Measurements from ENCODE around the gene IFNL2. TPM values are rescaled to one million over a fixed set of nuclear protein-coding genes. Genes with fewer than 3 reads are reported as not detected.

The IFNL2 gene
- not detected in 5 replicates for total RNA-seq (2022; extraction: Qiagen RNA extraction)

GRCh38 chr19:39268085-39268484 lies at the start of gene IFNL2:
IFNL2 (plus strand) TSS chr19:39268396; CDS start chr19:39268569, 173 bp downstream.

GRCh38 chr19:39244410-39245100 lies 23.6 kb upstream of the IFNL2 start, which contains the start of gene IFNL3:
IFNL3 (minus strand) TSS chr19:39245006; CDS start chr19:39244967, 39 bp downstream.

GRCh38 chr19:39248806-39249205 lies 19.4 kb upstream of the IFNL2 start, which contains the start of gene IFNL4:
IFNL4 (minus strand) TSS chr19:39248856.

GRCh38 chr19:39296055-39296645 lies 28.0 kb downstream of the IFNL2 start, which contains the start of gene IFNL1:
IFNL1 (plus strand) TSS chr19:39296407; CDS start chr19:39296422, 15 bp downstream.

Other genes with a start within 250 kb of the IFNL2 start
- 2.6 to 5.6 TPM (median 3.8 TPM) in 5 replicates for gene FBXO27, start 235.8 kb upstream of the IFNL2 start, total RNA-seq (2022; extraction: Qiagen RNA extraction)
- 0.05 to 0.25 TPM (median 0.07 TPM) in 5 replicates for gene ACP7, start 184.0 kb upstream of the IFNL2 start, total RNA-seq (2022; extraction: Qiagen RNA extraction)
- gene PAK4, start 142.6 kb upstream of the IFNL2 start, total RNA-seq (2022; extraction: Qiagen RNA extraction) = 82.4 to 113 TPM (median 102 TPM) in 5 replicates
- gene NCCRP1, start 71.4 kb upstream of the IFNL2 start, total RNA-seq (2022; extraction: Qiagen RNA extraction) = 1.3 to 1.9 TPM (median 1.5 TPM) in 5 replicates
- gene SYCN, start 64.1 kb upstream of the IFNL2 start, total RNA-seq (2022; extraction: Qiagen RNA extraction) = not detected in 5 replicates
- gene IFNL3, start 23.4 kb upstream of the IFNL2 start, total RNA-seq (2022; extraction: Qiagen RNA extraction) = not detected in 5 replicates
- gene IFNL4, start 19.5 kb upstream of the IFNL2 start, total RNA-seq (2022; extraction: Qiagen RNA extraction) = not detected in 5 replicates
- gene IFNL1, start 28.0 kb downstream of the IFNL2 start, total RNA-seq (2022; extraction: Qiagen RNA extraction) = 0.10 to 0.33 TPM (median 0.13 TPM) in 4 of 5 replicates, not detected in the other
- 7.5 to 10.4 TPM (median 8.6 TPM) in 5 replicates for gene LRFN1, start 52.5 kb downstream of the IFNL2 start, total RNA-seq (2022; extraction: Qiagen RNA extraction)
- 0.22 to 1.0 TPM (median 0.43 TPM) in 5 replicates for gene GMFG, start 67.6 kb downstream of the IFNL2 start, total RNA-seq (2022; extraction: Qiagen RNA extraction)
- gene SAMD4B, start 74.0 kb downstream of the IFNL2 start, total RNA-seq (2022; extraction: Qiagen RNA extraction) = 142 to 170 TPM (median 168 TPM) in 5 replicates
- 71.5 to 77.5 TPM (median 74.2 TPM) in 5 replicates for gene PAF1, start 122.7 kb downstream of the IFNL2 start, total RNA-seq (2022; extraction: Qiagen RNA extraction)
- gene MED29, start 123.0 kb downstream of the IFNL2 start, total RNA-seq (2022; extraction: Qiagen RNA extraction) = 70.9 to 84.3 TPM (median 75.6 TPM) in 5 replicates
- 156 to 252 TPM (median 234 TPM) in 5 replicates for gene ZFP36, start 138.5 kb downstream of the IFNL2 start, total RNA-seq (2022; extraction: Qiagen RNA extraction)
- gene PLEKHG2, start 144.3 kb downstream of the IFNL2 start, total RNA-seq (2022; extraction: Qiagen RNA extraction) = 70.4 to 114 TPM (median 105 TPM) in 5 replicates
- gene RPS16, start 167.6 kb downstream of the IFNL2 start, total RNA-seq (2022; extraction: Qiagen RNA extraction) = 5,962 to 7,653 TPM (median 7,420 TPM) in 5 replicates
- 175 to 199 TPM (median 183 TPM) in 5 replicates for gene SUPT5H, start 177.2 kb downstream of the IFNL2 start, total RNA-seq (2022; extraction: Qiagen RNA extraction)
- 170 to 223 TPM (median 212 TPM) in 5 replicates for gene TIMM50, start 212.4 kb downstream of the IFNL2 start, total RNA-seq (2022; extraction: Qiagen RNA extraction)
- 5.9 to 11.4 TPM (median 10.6 TPM) in 5 replicates for gene DLL3, start 230.6 kb downstream of the IFNL2 start, total RNA-seq (2022; extraction: Qiagen RNA extraction)
- gene SELENOV, start 246.7 kb downstream of the IFNL2 start, total RNA-seq (2022; extraction: Qiagen RNA extraction) = not detected in 5 replicates

Measured in A549 treated with Hydrocortisone at 1 μM for 4 hours (cell line).